GM12873 (cell line): Measurements from ENCODE around the gene VIPAS39.

Experiments used
- CTCF ChIP-seq: IDR thresholded peaks from 2 replicates; pipeline ENCODE4 v1.5.1; 2012; ENCODE audit warnings: low read depth, mild to moderate bottlenecking, moderate library complexity, low read length, control low read depth; ENCODE audit not compliant: insufficient read depth; ENCODE audit errors: missing control alignments

The VIPAS39 gene

DNA sequence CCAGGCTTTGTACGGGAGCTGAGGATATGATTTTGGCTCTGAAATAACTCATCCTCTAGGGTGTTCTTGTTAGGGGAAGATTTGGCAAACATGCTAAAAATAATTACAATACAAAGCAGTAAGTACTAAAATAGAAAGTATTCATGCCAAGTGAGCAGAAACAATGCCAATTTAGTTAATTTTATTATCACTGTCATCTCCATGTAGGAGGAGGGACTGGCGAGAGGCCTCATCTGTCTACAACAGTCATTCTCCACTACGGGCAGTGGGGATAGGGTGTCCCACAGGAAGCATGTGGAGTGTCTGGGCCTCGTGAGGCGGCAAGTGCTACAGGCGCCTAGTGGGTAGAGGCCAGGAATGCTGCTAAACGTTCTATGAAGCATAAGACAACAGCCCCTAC is 37.9 kb upstream of the VIPAS39 start:
- no peak for TF ChIP-seq CTCF

- no peak for TF ChIP-seq CTCF
Observed at GRCh38 chr14:77491056-77491455, 33.7 kb upstream of the VIPAS39 start.

GRCh38 chr14:77490347-77490986 is 33.1 kb upstream of the VIPAS39 start:
- no peak for TF ChIP-seq CTCF

DNA sequence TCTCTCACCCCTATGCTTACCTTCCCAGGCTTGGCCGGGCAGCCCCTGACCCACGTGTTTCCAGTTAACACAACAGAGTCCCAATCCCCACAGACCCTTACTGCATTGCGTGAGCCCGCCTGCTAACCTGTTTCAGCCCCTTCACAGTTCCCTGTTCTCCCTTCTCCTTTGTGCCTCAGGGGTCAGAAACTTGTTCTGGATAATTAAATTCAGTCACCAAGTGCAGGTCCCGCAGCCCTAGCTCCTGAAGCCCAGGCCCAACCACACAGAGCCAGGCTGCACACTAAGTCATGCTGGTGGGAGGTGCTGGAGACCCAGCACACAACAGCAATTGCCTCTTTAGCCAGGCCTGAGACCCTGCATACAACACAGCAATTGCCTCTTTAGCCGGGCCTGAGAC is 31.6 kb upstream of the VIPAS39 start:
- no peak for TF ChIP-seq CTCF

DNA sequence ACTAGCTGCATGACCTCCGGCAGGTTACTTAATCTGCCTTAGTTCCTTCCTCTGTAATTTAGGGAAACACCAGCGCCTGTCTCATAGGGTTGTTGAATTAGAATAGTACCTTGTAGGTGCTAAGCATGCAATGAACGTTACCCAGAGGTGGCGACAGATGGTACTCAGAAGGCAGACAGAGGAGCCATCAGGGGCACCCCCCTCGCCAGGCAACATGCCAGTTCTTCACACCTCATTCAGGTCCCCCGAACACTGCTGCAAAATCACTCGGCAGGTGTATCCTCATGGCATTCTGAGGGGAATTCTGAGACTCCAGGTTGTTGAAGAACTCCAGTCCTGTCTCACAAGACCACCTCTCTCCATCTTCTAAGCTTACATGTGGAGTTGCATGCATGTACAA is 31.2 kb upstream of the VIPAS39 start:
- no peak for TF ChIP-seq CTCF

GRCh38 chr14:77485901-77486678 is 28.7 kb upstream of the VIPAS39 start:
- no peak for TF ChIP-seq CTCF

DNA sequence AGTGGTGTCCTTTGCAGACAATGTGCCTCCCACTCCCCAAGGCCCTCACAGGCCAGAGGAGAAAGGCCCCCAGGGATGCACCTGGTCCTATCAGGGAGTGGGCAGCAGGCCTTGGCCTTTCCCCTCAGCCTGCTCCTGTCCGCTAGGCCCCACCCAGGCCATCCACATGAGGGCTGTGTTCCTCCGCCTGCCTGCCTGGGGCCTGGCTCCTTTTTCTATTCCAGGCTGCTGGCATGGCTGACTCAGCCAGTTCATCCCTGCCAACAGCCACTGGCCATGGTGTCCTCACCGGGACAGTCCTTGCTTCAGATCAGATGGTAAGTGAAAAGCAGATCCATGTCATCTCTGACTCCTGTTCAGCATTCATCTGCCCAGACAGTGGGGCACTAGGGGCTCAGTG is 27.9 kb upstream of the VIPAS39 start:
- TF ChIP-seq CTCF = no peak
